LNCAP (cell line): ENCODE data around the gene SELENOO.

ENCODE experiments used
- TF ChIP-seq, protein P1 (sequence below): fragments of 450-650 bp; IDR thresholded peaks from 2 replicates; pipeline ENCODE4 v1.5.1; 2017; ENCODE audit warnings: mild to moderate bottlenecking

SELENOO gene

DNA sequence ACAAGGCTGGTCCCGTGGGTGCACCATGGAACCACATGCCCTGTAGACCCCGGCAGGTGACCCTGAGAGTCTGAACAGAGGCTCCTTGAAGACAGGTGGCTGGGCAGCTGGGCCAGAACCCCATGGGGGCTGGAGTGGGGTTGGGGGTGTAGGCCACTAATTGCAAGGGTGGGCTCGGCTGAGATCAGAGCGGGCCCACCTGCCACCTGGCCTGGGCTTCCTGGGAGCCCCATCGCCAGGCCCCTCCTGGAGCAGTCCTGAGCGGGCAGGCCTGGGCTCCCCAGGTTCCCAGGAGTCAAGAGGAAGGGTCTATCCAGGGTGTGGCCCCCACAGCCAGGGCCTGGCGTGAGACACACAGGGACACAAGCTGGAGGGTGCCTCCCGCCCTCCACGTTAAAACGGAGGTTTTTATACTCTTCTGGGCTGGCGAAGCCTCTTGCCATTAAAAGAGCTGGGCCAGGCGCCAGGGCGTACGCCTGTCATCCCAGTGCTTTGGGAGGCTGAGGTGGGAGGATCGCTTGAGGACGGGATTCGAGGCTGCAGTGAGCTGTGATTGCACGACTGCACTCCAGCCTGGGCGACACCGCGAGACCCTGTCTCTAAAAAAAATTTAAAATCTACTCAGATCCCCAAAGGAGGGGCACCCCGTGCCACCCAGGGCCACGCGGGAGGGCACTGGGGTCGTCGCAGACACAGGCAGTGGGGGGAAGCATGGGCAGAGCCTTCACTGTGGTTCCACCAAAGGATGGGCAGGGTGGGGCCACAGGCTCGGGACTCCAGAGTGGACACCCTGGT lies 19.9 kb upstream of the SELENOO start:
- TF ChIP-seq, protein P1, sequence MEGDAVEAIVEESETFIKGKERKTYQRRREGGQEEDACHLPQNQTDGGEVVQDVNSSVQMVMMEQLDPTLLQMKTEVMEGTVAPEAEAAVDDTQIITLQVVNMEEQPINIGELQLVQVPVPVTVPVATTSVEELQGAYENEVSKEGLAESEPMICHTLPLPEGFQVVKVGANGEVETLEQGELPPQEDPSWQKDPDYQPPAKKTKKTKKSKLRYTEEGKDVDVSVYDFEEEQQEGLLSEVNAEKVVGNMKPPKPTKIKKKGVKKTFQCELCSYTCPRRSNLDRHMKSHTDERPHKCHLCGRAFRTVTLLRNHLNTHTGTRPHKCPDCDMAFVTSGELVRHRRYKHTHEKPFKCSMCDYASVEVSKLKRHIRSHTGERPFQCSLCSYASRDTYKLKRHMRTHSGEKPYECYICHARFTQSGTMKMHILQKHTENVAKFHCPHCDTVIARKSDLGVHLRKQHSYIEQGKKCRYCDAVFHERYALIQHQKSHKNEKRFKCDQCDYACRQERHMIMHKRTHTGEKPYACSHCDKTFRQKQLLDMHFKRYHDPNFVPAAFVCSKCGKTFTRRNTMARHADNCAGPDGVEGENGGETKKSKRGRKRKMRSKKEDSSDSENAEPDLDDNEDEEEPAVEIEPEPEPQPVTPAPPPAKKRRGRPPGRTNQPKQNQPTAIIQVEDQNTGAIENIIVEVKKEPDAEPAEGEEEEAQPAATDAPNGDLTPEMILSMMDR: no peak

GRCh38 chr22:50182176-50183081 lies 18.4 kb upstream of the SELENOO start:
- TF ChIP-seq, protein P1: no peak

DNA sequence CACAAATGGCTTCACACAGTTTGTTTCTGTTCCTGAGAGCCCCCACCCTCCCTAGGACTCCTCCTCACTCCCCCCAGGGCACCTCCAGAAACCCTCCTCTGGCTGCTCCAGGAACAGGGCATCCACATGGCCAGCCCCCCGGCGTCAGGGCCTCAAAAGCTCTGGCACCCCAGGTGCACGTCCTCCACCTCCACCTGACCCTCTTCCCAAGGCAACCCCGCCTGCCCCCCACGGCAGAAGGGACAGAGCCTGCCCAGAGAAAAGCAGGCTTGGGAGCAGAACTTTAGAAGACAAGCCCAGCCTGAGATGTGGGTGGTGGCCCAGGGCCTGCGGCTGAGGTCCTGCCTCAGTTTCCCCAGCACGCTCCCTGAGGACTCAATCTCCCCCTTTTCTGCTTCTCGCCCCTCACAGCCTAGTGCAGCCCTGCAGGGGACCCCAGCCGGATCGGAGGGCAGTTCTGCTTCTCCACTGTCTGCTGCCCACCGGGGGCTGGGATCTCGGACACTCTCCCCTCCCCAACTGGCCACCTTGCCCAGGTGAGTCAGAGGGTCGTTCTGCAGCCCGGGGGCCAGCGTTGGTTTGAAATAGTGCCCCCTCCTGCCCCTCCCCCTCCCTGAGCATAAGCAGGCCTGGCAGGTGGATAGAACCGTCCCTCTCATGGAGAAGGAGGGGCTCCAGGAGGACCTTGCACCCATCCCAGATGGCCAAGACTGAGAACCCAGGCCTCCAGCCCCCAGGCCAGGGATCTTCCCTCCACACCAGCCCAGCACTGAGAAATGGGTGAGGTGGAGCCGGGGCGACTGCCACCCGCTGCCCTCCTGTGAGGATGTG lies 17.5 kb upstream of the SELENOO start:
- TF ChIP-seq, protein P1: no peak

GRCh38 chr22:50184004-50184901 lies 16.6 kb upstream of the SELENOO start:
- TF ChIP-seq, protein P1: no peak

DNA sequence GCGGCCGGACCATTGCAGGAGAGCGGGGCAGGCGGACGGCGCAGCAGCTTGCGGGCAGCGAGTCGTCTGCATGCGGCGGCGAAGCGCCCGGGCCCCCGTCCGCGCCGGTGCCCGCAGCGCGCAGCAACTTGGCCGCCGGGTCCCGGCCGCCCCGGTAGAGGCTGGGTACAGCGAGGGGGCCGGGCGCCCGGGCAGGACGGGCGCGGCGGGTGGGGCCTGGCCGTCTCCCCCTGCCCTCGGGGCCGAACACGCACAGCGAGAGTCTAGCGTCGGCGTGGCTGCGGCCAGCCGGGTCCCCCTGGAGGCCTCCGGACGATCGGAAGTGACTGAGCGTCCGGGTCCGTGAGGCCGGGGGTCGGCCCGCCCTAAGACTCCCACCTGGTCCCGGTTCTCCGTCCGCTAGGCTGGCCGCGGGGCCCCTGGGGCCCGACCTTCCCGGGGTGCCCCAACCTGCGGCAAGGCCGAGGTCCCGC lies 15.9 kb upstream of the SELENOO start:
- TF ChIP-seq, protein P1: no peak

- TF ChIP-seq, protein P1: no peak
Measured at GRCh38 chr22:50185375-50186087, 15.3 kb upstream of the SELENOO start, which contains the start of gene TRABD. Gene TRABD (plus strand): TSS chr22:50185913. CDS start chr22:50193061, 7,148 bp downstream.
